Bronchial epithelial cell (primary cell): ENCODE measurements around the gene MPO. TPM values are rescaled to one million over a fixed set of nuclear protein-coding genes. Genes with fewer than 3 reads are reported as not detected.

Experiments
- DNase-seq: peaks from one replicate; pipeline ENCODE4 v3.0.0-alpha.2; 2010; ENCODE audit warnings: low read depth
- FAIRE-seq: peaks from 2 replicates; lab custom pipeline; 2011; peaks lifted over from hg19 to GRCh38; lab: Jason Lieb, UNC
- H3K27me3 ChIP-seq: 2 replicates; pipeline ENCODE4 v1.5.1; 2011; ENCODE audit warnings: low read length; ENCODE audit not compliant: control insufficient read depth, insufficient read depth
- H3K36me3 ChIP-seq: 2 replicates; pipeline ENCODE4 v1.5.1; 2011; ENCODE audit warnings: low read length; ENCODE audit not compliant: control insufficient read depth, insufficient read depth
- H3K4me3 ChIP-seq: 2 replicates; pipeline ENCODE4 v1.5.1; 2011; ENCODE audit warnings: mild to moderate bottlenecking, low read depth, low read length, control low read depth
- CTCF ChIP-seq: IDR thresholded peaks from 2 replicates; pipeline ENCODE4 v1.5.1; 2011; ENCODE audit warnings: mild to moderate bottlenecking, moderate library complexity, low read length, control low read depth, inconsistent platforms; ENCODE audit not compliant: insufficient read depth, severe bottlenecking
- total RNA-seq: library from RNA; depleted of rRNA; stranded (reverse); fragments of >200 nt; gene quantifications from 2 replicates; pipeline ENCODE4 v1.2.1, GENCODE V29; 2014

MPO gene
- total RNA-seq, 1 donor from 2014 or later: not detected

GRCh38 chr17:58304750-58305486 lies 24.2 kb upstream of the MPO start:
- no peak for FAIRE-seq
- Histone ChIP-seq H3K27me3 (no peaks in the 10 kb centered on the region), H3K4me3 (no peak overlapping the region), H3K36me3 (no peaks in the 10 kb centered on the region)
- TF ChIP-seq CTCF: no peak
- DNase-seq: no peak

GRCh38 chr17:58303971-58304749 lies 23.4 kb upstream of the MPO start:
- Histone ChIP-seq H3K27me3 (no peaks in the 10 kb centered on the region), H3K36me3 (no peaks in the 10 kb centered on the region), H3K4me3 (no peak overlapping the region)
- DNase-seq (peak; percentile 30), FAIRE-seq (peak; percentile 23)
- TF ChIP-seq CTCF: peak; percentile 85

- Histone ChIP-seq H3K27me3 (no peaks in the 10 kb centered on the region), H3K4me3 (no peak overlapping the region), H3K36me3 (no peaks in the 10 kb centered on the region)
- no peak for DNase-seq
- no peak for FAIRE-seq
- no peak for TF ChIP-seq CTCF
Measured at GRCh38 chr17:58302919-58303585, 22.3 kb upstream of the MPO start.

GRCh38 chr17:58302171-58302918 lies 21.6 kb upstream of the MPO start:
- Histone ChIP-seq H3K36me3 (no peaks in the 10 kb centered on the region), H3K4me3 (no peak overlapping the region), H3K27me3 (no peaks in the 10 kb centered on the region)
- TF ChIP-seq CTCF: no peak
- FAIRE-seq (no peak), DNase-seq (no peak)

- DNase-seq (no peak), FAIRE-seq (no peak)
- Histone ChIP-seq H3K36me3 (no peaks in the 10 kb centered on the region), H3K4me3 (no peak overlapping the region), H3K27me3 (no peaks in the 10 kb centered on the region)
- TF ChIP-seq CTCF: no peak
Measured at GRCh38 chr17:58301504-58302150, 20.9 kb upstream of the MPO start.
